Femur (tissue), 1 donor: ENCODE data around the gene SPESP1.
"Not testable (repeated sequence)": the region's sequence is repeated elsewhere in the genome, so short reads cannot be mapped to it uniquely, and the experiment has no call there.

ENCODE experiments used
- DNase-seq: peaks from one replicate; pipeline ENCODE4 v3.0.0-alpha.2; 2017

Gene SPESP1

DNA sequence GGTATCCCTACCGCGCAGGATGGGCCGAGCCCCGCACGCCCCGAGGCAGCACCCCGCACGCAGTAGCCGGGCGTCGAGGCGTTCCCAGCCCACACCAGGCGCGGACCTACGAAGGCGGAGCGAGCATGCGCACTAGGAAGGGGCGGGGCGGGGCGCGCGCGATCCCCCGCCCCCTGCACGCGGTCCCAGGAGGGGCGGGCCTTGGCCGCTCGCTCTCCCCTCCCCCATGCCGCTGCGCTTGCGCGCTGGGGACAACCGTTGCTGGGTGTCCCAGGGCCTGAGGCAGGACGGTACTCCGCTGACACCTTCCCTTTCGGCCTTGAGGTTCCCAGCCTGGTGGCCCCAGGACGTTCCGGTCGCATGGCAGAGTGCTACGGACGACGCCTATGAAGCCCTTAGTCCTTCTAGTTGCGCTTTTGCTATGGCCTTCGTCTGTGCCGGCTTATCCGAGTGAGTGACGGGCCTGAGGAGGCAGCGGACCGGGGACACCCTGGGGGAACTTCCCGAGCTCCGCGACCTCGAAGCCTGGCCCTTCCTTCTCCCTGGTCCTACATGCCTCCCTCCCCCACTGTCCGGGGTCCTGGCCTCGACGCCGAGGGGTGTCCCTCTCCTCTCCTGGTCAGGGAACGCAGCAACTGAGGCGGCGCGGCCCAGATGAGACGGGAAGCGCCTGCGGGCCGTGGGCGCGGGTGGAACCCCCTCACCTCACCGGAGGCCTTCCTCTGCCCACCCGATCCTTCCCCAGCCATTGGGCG, at the start of gene SPESP1:
TSS of gene SPESP1 (plus strand) at position 258 of the 755 bp plus-strand sequence. CDS start at position 387, 129 bp downstream.
- peak; percentile 69 for DNase-seq

DNA sequence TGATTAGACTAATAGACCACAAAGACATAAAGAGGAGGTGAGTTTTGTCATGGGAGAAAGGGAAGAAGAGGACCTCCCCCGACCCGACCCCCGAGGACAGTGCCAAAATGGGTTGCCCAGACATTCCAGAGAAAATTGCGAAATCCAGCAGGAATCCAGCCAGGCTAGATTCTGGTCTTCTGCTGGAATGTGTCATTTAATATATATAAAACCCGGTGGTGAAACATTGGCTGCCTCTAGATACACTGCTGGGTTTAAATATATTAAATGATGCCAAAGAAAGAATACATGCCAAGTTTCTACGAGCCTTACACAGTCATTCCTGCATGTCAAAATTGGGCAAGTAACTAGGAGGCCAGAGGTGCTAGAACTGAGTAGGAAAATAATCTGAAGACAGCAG, 45.3 kb upstream of the SPESP1 start:
- DNase-seq = peak; percentile 56

DNA sequence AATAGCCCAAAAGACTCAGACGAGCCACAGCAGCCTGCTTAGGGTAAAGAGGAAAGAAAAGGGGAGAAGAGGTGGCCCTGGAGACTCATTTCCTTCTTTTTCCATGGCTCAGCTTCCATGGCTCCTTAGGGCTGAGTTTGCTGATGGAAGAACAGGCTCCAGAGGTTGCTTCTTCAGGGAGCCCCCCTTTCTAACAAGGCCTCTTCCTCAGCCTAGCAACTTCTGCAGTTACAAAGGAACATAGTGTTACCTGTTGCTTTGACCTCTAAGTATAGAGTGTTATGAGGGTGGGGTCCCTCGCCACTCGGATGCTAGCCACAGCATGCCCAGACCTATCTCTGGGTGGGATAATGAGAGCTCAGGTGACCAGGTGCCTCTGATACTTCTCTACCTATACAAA, 43.2 kb upstream of the SPESP1 start:
- DNase-seq = no peak

DNA sequence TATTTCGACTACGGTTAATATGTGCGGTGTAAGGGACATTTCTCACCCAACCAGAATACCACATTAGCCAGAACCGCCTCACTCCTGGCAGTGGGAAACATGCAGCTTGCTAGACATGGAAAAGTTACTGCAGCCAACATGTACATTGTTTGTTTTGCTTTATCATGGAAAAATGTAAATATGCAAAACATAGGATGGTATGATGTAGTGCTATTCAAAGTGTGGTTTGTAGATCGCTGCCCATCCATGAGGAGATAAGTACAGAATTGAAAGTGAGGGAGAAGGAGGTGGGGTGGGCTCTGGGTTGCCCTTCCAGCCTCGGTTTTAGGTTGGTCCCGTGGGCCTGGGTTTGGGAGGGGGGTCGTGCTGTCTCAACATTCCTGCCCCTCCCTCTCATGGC, 42.5 kb upstream of the SPESP1 start:
- no peak for DNase-seq

DNA sequence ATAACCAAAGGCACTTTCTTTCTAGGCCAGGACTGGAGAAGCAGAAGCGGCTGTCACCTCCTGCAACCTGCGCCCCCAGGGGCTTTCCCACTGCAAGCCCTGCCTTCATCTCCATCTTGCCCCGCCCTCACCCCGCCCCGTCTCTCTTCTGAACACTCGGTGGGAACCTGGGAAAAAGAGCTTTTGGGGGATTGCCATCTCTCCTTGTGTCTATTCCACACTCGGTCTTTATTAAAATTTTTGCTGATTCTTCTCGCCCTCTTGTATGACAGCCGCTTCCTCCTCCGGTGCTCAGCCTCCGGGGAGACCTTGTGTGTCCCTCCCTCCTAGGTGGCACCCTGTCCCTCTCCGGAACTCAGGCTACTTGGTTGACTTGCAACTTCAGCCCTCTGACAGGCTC, 41.9 kb upstream of the SPESP1 start:
- no peak for DNase-seq

DNA sequence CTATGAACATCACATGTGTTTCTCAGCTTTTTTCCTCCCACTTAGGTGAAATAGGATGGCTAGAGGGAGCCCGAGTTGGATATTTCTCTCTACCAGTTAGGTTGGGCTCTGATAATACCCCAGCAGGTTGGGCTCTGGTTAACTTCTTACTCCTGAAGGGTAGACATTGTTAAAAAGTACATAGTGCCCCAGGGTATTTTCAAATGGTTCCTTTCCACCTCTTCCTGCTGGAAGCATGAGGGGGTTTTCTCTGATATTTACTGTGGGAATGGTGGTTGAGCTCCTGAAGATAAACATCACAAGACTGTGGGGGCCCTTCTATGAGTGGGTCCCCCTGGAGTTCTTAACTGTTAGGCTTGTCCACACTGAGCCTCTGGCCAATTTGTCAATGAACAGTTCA, 36.1 kb upstream of the SPESP1 start:
- no peak for DNase-seq

DNA sequence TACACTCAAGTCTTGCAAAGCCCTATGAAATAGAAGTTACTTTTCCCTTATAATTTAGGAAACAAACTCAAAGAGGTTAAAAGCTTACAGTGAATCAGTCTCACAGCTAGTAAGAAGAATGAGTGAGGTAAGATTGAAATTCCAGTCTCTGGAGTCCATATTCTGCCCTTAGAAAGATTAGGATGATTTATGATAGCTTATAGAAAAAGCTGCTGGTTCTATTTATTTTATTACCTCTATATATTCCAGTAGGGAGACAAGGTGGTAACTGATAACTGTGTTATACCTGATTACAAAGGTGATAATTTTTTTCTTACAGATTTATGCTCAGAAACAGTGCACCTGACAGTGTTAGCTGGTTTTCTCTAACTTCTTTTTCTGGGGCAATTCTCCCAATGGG, 34.1 kb upstream of the SPESP1 start:
- no peak for DNase-seq

DNA sequence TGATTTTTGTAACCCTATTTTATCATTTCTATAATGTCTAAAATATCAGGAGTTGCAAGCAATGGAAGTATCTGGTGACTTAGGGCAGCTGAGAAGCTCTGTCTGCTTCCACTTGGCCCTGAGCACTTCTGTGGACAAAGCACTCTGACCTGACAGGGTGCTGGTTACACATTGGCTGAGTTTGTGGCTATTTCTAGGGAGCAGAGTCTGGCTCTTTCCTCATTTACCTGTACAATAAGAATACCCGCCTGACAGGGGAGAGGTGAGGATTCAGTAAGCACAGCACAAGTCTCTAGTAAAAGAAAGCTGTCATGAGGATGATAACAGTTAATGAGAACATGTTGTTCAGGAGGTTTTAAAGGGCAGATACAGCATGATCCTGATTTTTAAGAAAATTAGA, 33.3 kb upstream of the SPESP1 start:
- DNase-seq = no peak

DNA sequence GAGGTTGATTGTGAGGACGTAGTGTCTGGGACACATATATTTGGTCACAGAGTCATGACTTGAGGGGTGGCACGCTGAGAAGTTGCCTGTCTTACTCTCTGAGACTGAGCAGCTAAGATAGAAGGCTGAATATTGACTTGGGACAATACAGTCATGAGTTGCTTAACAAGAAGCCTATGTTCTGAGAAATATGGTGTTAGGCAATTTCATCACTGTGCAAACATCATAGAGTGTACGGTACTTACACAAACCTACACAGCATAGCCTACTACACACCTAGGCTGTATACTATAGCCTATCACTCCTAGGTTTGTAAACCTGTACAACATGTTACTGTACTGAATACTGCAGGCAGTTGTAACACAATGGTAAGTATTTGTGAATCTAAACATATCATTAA, 30.3 kb upstream of the SPESP1 start:
- DNase-seq = no peak

DNA sequence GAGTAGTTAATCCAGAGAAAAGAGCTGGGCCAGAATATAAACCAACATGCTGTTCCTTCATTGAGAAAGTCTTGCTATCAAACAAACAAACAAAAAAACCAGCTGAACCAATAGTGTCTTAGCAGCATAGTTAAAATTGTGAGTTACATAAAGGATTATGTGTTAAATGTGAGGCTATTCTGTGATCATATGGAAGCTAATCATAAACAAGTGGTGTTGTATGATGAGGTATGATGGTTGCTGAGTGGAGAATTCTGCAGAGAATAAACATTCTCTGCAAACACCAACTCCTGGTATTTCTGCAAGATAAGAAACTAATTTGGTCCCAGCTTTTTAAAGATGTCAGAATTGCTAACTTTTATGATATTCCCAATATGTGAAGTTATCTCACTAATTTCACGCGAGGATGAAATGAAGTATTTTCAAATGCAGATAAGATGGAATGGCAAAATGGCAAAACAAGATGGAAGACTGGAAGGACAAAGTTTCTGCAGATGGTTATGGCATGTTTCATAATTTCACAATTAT, 22.9 kb upstream of the SPESP1 start:
- DNase-seq = no peak

DNA sequence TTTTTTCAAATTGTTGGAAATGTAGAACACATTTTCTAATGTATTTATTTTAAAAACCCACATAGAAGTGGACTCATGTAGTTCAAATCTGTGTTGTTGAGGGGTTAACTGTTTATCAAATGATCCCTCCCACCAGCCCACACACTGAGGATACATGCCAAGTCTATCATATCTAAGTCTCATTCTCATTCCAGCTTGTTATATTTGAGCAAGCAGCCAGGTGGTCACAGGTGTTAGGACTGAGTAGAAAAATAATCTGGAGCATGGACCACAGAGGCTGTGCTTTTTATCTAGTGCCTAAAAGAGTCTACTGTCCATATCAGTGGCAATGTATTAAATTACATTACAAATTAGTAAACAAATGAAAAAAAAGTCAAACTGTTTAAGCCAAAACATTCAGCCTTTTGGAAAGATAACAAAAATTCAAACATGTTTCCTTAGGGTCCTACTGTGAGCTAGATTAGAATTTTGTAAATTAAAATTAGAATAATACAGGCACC, 20.7 kb upstream of the SPESP1 start:
- no peak for DNase-seq

DNA sequence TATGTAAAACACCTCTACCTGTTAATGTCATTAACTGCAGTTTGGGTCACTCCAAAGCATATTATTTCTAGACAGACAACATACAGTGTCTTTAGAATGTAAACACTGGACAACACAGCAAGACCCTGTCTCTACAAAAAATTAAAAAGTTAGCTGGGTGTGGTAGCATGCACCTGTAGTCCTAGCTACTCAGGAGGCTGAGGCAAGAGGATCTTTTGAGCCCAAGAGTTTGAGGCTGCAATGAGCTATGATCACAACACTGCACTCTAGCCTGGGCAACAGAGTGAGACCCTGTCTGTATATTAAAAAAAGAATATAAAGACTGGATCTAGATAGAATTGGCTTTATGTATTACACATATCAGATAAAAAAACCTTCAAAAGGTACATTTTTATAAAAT, 20.0 kb upstream of the SPESP1 start:
- DNase-seq = no peak

DNA sequence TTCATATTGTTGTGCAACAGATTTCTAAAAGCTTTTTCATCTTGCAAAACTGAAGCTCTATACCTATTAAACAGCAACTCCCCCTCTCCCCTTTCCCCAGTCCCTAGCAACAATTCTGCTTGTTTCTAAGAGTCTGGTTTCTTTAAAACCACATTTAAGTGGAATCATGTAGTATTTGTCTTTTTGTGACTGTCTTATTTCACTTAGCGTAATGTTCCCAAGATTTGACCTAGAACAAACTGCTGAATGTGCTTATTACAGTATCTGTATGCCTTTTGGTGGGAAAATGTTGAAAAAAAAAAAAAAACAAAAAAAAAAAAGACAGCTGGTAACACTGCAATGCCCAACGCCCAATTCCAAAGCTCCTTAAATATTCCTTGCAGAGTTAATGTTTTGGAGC, 19.5 kb upstream of the SPESP1 start:
- DNase-seq = no peak

DNA sequence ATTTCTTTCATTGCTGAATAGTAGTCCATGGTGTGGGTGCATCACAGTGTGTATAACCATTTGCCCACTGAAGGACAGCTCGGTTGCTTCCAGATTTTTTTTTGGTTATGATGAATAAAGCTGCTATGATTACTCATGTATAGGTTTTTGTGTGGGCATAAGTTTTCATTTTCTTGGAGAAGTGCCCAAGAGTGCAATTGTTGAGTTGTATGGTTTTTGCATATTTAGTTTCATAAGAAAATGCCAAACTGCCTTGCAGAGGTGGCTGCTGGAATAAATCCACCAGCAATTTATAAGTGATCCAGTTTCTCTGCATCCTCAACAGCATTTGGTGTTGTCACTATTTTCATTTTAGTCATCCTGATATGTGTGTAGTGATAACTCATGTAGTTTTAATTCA, 8.4 kb upstream of the SPESP1 start:
- no peak for DNase-seq

DNA sequence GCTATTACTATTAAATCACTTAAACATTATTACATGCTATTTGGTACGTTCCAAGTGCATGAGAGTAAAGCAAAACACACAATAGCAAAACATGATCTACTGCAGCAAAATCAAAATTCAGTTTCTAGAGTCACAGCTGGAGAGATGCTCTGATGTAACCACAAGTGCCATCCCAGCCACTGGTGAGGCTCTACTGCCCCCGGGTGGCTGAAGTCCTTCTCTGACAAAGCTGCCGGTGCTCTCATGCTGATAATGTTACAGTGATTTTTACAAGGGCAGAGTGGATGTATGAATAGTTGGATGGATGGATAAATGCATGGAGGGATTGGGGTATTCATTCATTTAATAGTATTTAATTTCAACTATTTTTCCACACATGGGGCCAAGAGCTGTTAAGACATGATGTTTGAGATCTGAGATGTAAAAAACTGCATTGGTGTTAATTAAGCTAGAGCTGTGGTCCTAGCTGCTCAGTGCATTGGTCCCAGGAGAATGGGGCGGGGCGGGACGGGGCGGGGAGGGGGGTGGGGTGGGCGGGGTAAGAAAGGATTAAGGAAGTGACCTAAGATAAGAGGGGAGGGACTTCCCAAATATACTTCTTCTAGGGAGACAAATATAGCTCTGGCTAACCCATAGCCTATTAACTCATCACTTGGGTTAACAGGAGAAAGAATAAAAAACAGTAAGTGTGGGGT, 5.3 kb upstream of the SPESP1 start:
- peak; percentile 89 for DNase-seq

DNA sequence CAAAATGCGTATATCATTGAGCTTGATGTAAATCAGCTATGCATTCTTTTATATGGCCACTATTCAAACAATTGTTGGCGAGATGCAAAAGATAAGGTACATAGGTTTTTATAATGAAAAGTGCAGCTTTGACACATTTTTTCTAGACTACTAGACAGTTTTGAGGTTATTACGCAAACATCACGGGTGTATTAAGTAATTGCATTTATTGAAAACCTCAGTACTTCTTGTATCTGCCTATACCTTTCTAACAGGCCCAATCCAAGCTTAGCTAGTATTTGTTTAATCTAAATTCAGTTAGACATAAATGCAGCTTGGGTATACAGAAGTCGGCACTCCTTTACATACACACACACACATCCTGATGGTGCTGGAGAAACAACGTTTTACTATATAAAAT, 2.7 kb downstream of the SPESP1 start:
- no peak for DNase-seq

DNA sequence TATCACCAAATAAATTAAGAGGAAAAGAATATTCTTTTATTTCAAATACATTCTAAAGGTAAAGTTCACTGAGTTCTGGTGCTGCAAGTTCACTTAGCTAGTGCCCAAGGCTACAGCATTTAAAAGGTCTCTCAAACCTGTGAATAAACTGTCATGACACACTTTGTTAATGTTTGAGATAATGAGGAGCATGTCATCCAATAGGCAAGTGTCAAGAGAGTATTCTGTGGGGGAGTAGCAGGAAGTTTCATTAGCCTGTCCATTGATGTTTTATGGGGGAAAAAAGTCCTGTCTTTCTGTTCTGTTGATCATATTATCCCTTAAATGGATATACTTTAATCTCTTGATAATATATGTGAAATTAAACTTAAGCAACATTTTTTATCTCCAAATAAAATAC, 4.0 kb downstream of the SPESP1 start:
- DNase-seq = no peak

DNA sequence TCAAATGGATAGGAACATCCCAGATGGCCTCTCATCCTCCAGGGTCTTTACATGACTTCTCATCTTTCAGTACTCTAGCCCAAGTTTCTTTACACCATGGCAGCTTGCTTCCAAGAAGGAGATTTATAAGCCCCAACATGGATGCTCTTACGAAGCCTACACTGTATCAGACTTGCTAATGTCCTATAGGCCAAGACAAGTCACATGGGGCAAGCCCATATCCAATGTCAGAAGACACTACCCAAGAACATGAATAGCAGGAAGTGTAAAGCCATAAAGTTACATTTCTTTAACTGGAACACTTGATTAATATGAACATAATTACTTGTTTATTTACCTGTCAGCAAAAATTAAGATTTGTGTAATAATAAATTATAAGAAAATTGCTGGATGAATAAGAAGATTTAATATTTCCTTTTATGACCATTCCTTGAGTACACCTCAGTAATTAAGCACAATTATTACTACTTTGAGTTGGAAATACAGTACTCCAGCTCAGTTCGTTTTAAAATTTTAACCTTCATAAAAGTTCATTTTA, 5.1 kb downstream of the SPESP1 start:
- no peak for DNase-seq

DNA sequence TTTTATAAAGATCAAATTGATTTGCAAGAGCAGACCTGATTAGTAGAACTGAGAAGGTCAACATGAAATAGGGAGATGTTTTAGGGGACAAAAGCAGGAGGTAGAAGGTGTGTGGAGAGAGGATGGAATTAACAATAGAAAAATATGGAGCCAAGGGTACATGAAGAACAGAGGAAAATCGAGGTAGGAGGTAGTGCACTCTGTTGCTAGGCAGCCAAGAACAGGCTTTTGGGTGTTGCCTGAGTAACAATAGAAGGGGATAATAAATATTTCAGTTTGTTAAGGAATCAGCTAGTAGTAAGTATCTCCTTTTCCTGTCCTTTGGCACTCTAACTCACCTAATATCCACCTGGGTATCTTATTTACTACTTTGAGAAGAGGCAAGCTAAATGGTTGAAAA, 9.2 kb downstream of the SPESP1 start:
- DNase-seq = no peak

DNA sequence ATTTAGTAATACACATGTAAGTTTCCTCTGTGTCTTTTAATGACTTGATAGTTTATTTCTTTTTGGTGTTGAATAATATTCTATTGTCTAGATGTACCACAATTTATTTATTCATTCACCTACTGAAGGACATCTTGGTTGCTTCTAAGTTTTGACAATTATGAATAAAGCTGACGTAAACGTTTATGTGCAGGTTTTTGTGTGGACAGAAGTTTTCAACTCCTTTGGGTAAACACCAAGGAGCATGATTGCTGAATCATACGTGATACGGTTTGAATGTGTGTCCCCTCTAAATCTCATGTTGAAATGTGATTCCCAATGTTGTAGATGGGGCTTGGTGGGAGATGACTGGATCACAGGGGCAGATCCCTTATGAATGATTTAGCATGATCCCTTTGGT, 21.5 kb downstream of the SPESP1 start:
- no peak for DNase-seq

DNA sequence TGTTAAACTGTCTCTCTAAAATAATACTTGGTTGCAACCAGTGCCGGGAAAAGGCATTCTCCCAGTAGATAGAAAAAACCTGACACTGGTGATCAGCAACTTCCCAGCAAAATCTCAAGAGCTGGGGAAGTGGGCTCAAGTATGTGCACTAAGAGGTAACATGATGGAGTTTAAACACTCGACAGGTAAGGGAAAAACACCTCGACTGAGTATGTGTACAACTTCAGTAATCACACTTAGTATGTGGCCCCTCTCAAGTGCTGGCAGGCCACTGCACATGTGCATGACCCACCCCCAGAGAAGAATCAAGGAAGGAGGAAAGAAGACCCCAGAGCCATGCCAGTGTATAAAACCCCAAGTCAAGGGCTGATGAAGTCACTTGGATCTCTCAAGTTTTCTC, 27.4 kb downstream of the SPESP1 start:
- no peak for DNase-seq

DNA sequence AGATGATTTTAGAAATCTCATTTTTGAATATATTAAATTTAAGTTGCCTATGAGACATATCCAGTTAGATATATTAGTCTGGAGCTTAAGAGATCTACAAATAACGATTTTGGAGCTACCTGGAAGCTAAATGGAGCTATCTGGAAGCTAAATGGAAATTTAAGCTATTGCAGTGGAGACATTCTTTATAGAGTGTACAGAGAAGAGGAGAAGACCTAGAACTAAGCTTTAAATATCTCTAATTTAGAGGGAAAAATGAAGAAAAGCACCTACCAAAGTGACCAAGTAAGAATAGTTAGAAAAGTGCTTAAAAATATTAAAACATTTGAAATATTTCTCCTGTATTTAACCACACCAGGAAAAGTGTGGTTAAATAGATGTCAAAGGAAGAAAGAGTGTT, 28.3 kb downstream of the SPESP1 start:
- no peak for DNase-seq

DNA sequence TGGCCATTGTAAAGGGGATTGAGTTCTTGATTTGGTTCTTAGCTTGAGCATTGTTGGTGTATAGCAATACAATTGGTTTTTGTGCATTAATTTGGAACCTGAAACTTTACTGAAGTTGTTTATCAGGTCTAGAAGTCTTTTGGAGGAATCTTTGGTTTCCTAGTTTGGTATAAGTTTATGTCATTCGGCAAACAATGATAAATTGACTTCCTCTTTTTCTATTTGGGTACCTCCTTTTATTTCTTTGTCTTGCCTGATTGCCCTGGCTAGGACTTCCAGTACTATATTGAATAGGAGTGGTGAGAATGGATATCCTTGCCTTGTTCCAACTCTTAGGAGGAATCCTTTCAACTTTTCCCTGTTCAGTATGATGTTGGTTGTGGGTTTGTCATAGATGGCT, 32.1 kb downstream of the SPESP1 start:
- no peak for DNase-seq

DNA sequence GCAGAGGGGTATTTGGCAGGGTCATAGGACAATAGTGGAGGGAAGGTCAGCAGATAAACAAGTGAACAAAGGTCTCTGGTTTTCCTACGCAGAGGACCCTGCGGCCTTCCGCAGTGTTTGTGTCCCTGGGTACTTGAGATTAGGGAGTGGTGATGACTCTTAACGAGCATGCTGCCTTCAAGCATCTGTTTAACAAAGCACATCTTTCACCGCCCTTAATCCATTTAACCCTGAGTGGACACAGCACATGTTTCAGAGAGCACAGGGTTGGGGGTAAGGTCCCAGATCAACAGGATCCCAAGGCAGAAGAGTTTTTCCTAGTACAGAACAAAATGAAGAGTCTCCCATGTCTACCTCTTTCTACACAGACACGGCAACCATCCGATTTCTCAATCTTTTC, 33.4 kb downstream of the SPESP1 start:
- not testable (repeated sequence) for DNase-seq
